GM06990 (cell line): Measurements from ENCODE around the gene NHLRC4.

Source experiments
- DNase-seq: peaks from one replicate; pipeline ENCODE4 v3.0.0-alpha.2; 2011; ENCODE audit not compliant: insufficient read length; ENCODE audit errors: extremely low read depth
- H3K27me3 ChIP-seq: replicated peaks from 2 replicates; pipeline ENCODE4 v1.6.0; 2011; ENCODE audit warnings: low read length; ENCODE audit not compliant: control insufficient read depth, insufficient read depth
- H3K36me3 ChIP-seq: 2 replicates; pipeline ENCODE4 v1.5.1; 2011; ENCODE audit warnings: low read length; ENCODE audit not compliant: control insufficient read depth, insufficient read depth
- H3K4me3 ChIP-seq: replicated peaks from 2 replicates; pipeline ENCODE4 v1.5.1; 2011; ENCODE audit warnings: low read depth, mild to moderate bottlenecking, control low read depth, low read length
- TF ChIP-seq, protein P1 (sequence below): IDR thresholded peaks from 2 replicates; pipeline ENCODE4 v1.5.1; 2011; ENCODE audit warnings: low read length, control low read depth, mild to moderate bottlenecking, inconsistent platforms; ENCODE audit not compliant: insufficient read depth, poor library complexity, severe bottlenecking

The NHLRC4 gene

DNA sequence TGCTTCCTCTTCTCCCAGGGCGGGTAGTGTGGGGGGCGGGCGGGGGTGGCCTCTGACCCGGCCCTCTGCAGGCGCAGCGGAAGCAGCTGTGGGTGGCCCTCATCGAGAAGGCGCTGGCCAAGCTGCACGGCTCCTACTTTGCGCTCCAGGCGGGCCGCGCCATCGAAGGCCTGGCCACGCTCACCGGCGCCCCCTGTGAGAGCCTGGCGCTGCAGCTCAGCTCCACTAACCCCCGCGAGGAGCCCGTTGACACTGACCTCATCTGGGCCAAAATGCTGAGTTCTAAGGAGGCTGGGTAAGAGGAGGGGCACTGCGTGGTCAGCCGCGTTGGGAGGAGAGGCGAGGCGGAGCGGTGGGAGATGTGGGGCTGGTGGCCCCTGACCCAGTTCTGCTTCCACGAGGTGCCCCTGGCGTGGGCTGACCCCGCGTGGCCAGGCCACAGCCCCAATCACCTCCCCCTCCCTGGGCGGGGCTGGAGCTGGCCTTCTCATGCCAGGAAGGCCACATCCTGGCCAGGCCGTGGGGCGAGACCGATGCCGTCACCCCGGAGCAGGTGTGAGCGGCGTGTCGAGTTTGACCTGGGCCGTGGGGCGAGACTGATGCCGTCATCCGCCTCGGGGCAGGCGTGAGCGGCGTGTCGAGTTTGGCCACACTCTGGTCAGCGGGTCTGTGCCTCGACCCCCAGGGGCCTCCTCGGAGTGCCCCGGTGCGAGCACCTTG lies 17.1 kb upstream of the NHLRC4 start:
- TF ChIP-seq, protein P1, sequence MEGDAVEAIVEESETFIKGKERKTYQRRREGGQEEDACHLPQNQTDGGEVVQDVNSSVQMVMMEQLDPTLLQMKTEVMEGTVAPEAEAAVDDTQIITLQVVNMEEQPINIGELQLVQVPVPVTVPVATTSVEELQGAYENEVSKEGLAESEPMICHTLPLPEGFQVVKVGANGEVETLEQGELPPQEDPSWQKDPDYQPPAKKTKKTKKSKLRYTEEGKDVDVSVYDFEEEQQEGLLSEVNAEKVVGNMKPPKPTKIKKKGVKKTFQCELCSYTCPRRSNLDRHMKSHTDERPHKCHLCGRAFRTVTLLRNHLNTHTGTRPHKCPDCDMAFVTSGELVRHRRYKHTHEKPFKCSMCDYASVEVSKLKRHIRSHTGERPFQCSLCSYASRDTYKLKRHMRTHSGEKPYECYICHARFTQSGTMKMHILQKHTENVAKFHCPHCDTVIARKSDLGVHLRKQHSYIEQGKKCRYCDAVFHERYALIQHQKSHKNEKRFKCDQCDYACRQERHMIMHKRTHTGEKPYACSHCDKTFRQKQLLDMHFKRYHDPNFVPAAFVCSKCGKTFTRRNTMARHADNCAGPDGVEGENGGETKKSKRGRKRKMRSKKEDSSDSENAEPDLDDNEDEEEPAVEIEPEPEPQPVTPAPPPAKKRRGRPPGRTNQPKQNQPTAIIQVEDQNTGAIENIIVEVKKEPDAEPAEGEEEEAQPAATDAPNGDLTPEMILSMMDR = peak; percentile 9
- no peaks in the 10 kb centered on the region for H3K27me3 ChIP-seq
- DNase-seq = no peak
- no peak overlapping the region for H3K4me3 ChIP-seq
- peaks cover 13% of the 10 kb centered on the region for H3K36me3 ChIP-seq

DNA sequence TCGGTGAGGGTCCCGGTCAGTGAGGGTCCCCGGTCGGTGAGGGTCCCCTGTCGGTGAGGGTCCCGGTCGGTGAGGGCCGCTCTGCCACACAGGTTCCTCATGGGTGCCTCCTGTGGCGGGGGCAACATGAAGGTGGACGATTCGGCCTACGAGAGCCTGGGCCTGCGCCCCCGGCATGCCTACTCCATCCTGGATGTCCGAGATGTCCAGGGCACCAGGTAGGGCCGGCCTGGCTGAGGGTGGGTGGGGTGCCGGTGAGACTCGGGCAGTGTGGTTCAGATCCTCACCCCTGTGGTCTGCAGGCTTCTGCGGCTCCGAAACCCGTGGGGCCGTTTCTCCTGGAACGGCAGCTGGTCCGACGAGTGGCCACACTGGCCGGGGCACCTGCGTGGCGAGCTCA lies 15.6 kb upstream of the NHLRC4 start:
- H3K36me3 ChIP-seq = peaks cover 13% of the 10 kb centered on the region
- TF ChIP-seq, protein P1 = no peak

DNA sequence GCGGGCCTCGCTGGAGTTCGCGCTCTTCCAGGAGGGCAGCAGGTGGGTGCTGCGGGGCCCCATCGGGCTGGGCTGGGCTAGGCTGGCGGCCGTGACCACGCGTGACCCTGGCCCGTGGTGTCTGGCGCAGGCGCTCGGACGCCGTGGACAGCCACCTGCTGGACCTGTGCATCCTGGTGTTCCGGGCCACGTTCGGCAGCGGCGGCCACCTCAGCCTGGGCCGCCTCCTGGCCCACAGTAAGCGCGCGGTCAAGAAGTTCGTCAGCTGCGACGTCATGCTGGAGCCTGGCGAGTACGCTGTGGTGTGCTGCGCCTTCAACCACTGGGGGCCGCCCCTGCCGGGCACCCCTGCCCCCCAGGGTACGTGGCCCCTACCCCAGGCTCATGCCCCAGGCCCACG lies 14.6 kb upstream of the NHLRC4 start:
- TF ChIP-seq, protein P1 = no peak
- H3K27me3 ChIP-seq = no peaks in the 10 kb centered on the region
- H3K36me3 ChIP-seq = peaks cover 13% of the 10 kb centered on the region
- H3K4me3 ChIP-seq = no peak overlapping the region
- DNase-seq = no peak

More for the DNA sequence above, 15.6 kb upstream of the NHLRC4 start:
- no peaks in the 10 kb centered on the region for H3K27me3 ChIP-seq
- no peak overlapping the region for H3K4me3 ChIP-seq
- DNase-seq = no peak

DNA sequence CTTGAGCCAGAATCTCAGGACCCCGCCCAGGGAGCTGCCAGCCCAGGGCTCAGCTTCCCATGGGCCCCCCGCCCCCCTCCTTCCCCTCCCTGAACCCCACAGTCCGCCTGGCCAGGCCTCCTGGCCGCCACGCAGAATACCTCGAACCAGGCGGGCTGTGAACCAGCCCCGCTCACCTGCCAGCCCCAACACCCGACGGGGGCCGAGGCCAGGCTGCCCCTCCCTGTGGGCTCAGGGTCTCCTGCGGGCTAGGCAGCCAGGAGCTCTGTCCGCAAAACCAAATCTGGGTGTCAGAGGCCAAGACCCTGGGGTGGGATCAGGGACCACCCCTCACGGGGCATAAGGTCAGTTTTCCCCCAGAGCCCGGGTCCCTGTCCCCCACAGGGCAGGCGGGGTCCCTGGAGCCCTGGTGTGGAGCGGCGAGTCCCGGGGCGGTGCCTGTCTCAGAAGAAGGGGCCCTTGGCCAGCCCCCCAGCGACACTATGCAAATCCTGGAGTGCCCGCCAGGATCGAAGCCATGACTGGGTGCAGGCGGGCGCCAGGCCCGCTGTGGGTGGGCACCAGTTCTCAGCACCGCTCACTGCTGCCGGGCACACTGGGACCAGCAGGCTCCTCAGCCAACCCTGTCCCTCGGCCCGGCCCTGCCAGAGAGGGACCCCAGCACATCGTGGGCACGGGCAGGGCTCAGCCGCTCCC lies 13.1 kb upstream of the NHLRC4 start:
- TF ChIP-seq, protein P1 = no peak

GRCh38 chr16:554297-554621 lies 12.5 kb upstream of the NHLRC4 start:
- TF ChIP-seq, protein P1 = no peak
- H3K4me3 ChIP-seq = no peak overlapping the region
- no peak for DNase-seq
- H3K36me3 ChIP-seq = peaks cover 11% of the 10 kb centered on the region
- H3K27me3 ChIP-seq = no peaks in the 10 kb centered on the region; the same call in 1 of the 2 replicates

More for the DNA sequence above, 13.1 kb upstream of the NHLRC4 start:
- no peaks in the 10 kb centered on the region; the same call in 1 of the 2 replicates for H3K27me3 ChIP-seq
- H3K36me3 ChIP-seq = peaks cover 11% of the 10 kb centered on the region
- no peak overlapping the region for H3K4me3 ChIP-seq
- DNase-seq = no peak
